GM12865 (cell line): ENCODE data around the gene SPAAR.
"Not testable (repeated sequence)": the region's sequence is repeated elsewhere in the genome, so short reads cannot be mapped to it uniquely, and the experiment has no call there.

ENCODE experiments used
- DNase-seq: peaks from one replicate; pipeline ENCODE4 v3.0.0; 2010; ENCODE audit warnings: low read depth
- H3K4me3 ChIP-seq: 2 replicates; pipeline ENCODE4 v1.5.1; 2011; ENCODE audit warnings: mild to moderate bottlenecking, low read depth, low read length, control low read depth
- CTCF ChIP-seq: IDR thresholded peaks from 2 replicates; pipeline ENCODE4 v1.5.1; 2011; ENCODE audit warnings: low read length, control low read depth, low read depth, inconsistent platforms; ENCODE audit not compliant: insufficient read depth; ENCODE audit errors: missing control alignments

SPAAR gene

GRCh38 chr9:35907711-35908503 lies 1.4 kb upstream of the SPAAR start:
- TF ChIP-seq CTCF: no peak
- H3K4me3 ChIP-seq: no peak overlapping the region
- DNase-seq: no peak

GRCh38 chr9:35908504-35909125 lies 675 bp upstream of the SPAAR start:
- TF ChIP-seq CTCF: no peak
- no peak for DNase-seq
- H3K4me3 ChIP-seq: no peak overlapping the region

GRCh38 chr9:35909687-35910612 lies 660 bp downstream of the SPAAR start:
- TF ChIP-seq CTCF: no peak
- no peak for DNase-seq
- H3K4me3 ChIP-seq: no peak overlapping the region

GRCh38 chr9:35910613-35911359 lies 1.5 kb downstream of the SPAAR start:
- TF ChIP-seq CTCF: peak; percentile 46
- peak; percentile 63 for DNase-seq

GRCh38 chr9:35911690-35912089 lies 2.4 kb downstream of the SPAAR start:
- H3K4me3 ChIP-seq: no peak overlapping the region
- no peak for TF ChIP-seq CTCF
- no peak for DNase-seq

More at GRCh38 chr9:35910613-35911359, 1.5 kb downstream of the SPAAR start:
- H3K4me3 ChIP-seq: no peak overlapping the region

GRCh38 chr9:35912791-35913400 lies 3.6 kb downstream of the SPAAR start:
- H3K4me3 ChIP-seq: no peak overlapping the region
- DNase-seq: no peak
- TF ChIP-seq CTCF: no peak

GRCh38 chr9:35913429-35913828 lies 4.1 kb downstream of the SPAAR start:
- not testable (repeated sequence) for H3K4me3 ChIP-seq, DNase-seq
